ENCODE results near the gene ERCC3. TPM values are rescaled to one million over a fixed set of nuclear protein-coding genes. Genes with fewer than 3 reads are reported as not detected.

Gene ERCC3
- total RNA-seq, 1 experiment from 2014 or later: 42.1 TPM

- no peak overlapping the region for H3K27ac Mint-ChIP-seq (ENCODE audit: unreplicated experiment)
- no peaks in the 10 kb centered on the region for H3K4me1 Mint-ChIP-seq (ENCODE audit: low read depth, unreplicated experiment)
- no peaks in the 10 kb centered on the region for H3K9me3 Mint-ChIP-seq (ENCODE audit: low read depth, unreplicated experiment)
- H3K4me3 Mint-ChIP-seq (ENCODE audit: low read depth, unreplicated experiment): no peak overlapping the region
- CTCF ChIA-PET: interaction anchor here (0.6 to 1.9 kb wide), 2 partner anchors 93 to 105 kb away, joined by 3 to 5 read pairs; no protein-coding TSS in a partner anchor
- intact Hi-C loops (cut with micrococcal nuclease; ENCODE audit: unreplicated experiment): no loop called here
- H3K27me3 Mint-ChIP-seq (ENCODE audit: unreplicated experiment): no peaks in the 10 kb centered on the region
- no peak for DNase-seq
- BruUV-seq (replicated peaks): no TSS peak
- TF ChIP-seq CTCF (IDR thresholded peaks at IDR 0.05; ENCODE audit: unreplicated experiment): no peak
- H3K36me3 Mint-ChIP-seq (ENCODE audit: insufficient read depth, unreplicated experiment): peaks cover 5% of the 10 kb centered on the region
These were observed 8.2 kb upstream of the ERCC3 start for GRCh38 chr2:127302168-127302567.

- TSS peak; percentile 25 for BruUV-seq (replicated peaks)
- H3K4me3 Mint-ChIP-seq (ENCODE audit: low read depth, unreplicated experiment): peak overlapping the region; percentile 84
- no peaks in the 10 kb centered on the region for H3K27me3 Mint-ChIP-seq (ENCODE audit: unreplicated experiment)
- intact Hi-C loops (cut with micrococcal nuclease; ENCODE audit: unreplicated experiment): no loop called here
- H3K9me3 Mint-ChIP-seq (ENCODE audit: low read depth, unreplicated experiment): no peaks in the 10 kb centered on the region
- CTCF ChIA-PET: interaction anchor here (0.8 to 2.8 kb wide), 4 partner anchors 12 to 186 kb away, joined by 3 to 39 read pairs (median 4); no protein-coding TSS in a partner anchor
- peaks cover 18% of the 10 kb centered on the region for H3K4me1 Mint-ChIP-seq (ENCODE audit: low read depth, unreplicated experiment)
- peaks cover 42% of the 10 kb centered on the region for H3K36me3 Mint-ChIP-seq (ENCODE audit: insufficient read depth, unreplicated experiment)
- no peak for DNase-seq
- H3K27ac Mint-ChIP-seq (ENCODE audit: unreplicated experiment): peak overlapping the region; percentile 83
- TF ChIP-seq CTCF (IDR thresholded peaks at IDR 0.05; ENCODE audit: unreplicated experiment): no peak
These were observed 577 bp downstream of the ERCC3 start for GRCh38 chr2:127293386-127293747.

- no peak for TF ChIP-seq CTCF (IDR thresholded peaks at IDR 0.05; ENCODE audit: unreplicated experiment)
- no peak overlapping the region for H3K4me3 Mint-ChIP-seq (ENCODE audit: low read depth, unreplicated experiment)
- no TSS peak for BruUV-seq (replicated peaks)
- DNase-seq: no peak
- H3K27ac Mint-ChIP-seq (ENCODE audit: unreplicated experiment): no peak overlapping the region
- no peaks in the 10 kb centered on the region for H3K27me3 Mint-ChIP-seq (ENCODE audit: unreplicated experiment)
- H3K9me3 Mint-ChIP-seq (ENCODE audit: low read depth, unreplicated experiment): peaks cover 9% of the 10 kb centered on the region
- H3K4me1 Mint-ChIP-seq (ENCODE audit: low read depth, unreplicated experiment): peaks cover 10% of the 10 kb centered on the region
- peaks cover 55% of the 10 kb centered on the region for H3K36me3 Mint-ChIP-seq (ENCODE audit: insufficient read depth, unreplicated experiment)
- intact Hi-C loops (cut with micrococcal nuclease; ENCODE audit: unreplicated experiment): no loop called here
- CTCF ChIA-PET: no interaction called here
These were observed 5.7 kb downstream of the ERCC3 start for GRCh38 chr2:127288274-127288673.

GRCh38 chr2:127283275-127283674 lies 10.7 kb downstream of the ERCC3 start:
- Mint-ChIP-seq H3K27me3 (ENCODE audit: unreplicated experiment) (no peaks in the 10 kb centered on the region), H3K4me1 (ENCODE audit: low read depth, unreplicated experiment) (peaks cover 19% of the 10 kb centered on the region), H3K36me3 (ENCODE audit: insufficient read depth, unreplicated experiment) (peaks cover 53% of the 10 kb centered on the region), H3K9me3 (ENCODE audit: low read depth, unreplicated experiment) (peaks cover 9% of the 10 kb centered on the region), H3K27ac (ENCODE audit: unreplicated experiment) (no peak overlapping the region), H3K4me3 (ENCODE audit: low read depth, unreplicated experiment) (no peak overlapping the region)
- DNase-seq: no peak
- intact Hi-C loops (cut with micrococcal nuclease; ENCODE audit: unreplicated experiment): no loop called here
- no TSS peak for BruUV-seq (replicated peaks)
- CTCF ChIA-PET: no interaction called here
- TF ChIP-seq CTCF (IDR thresholded peaks at IDR 0.05; ENCODE audit: unreplicated experiment): no peak

Data from Calu3 (cell line).